ENCODE measurements around the gene PPCDC. TPM values are rescaled to one million over a fixed set of nuclear protein-coding genes. Genes with fewer than 3 reads are reported as not detected.

PPCDC gene
- total RNA-seq, 2 experiments from 2014 or later: 19.6 to 20.7 TPM

GRCh38 chr15:74995182-74995778 is 28.1 kb upstream of the PPCDC start, which contains the start of gene SCAMP5:
SCAMP5 (plus strand) TSS chr15:74995563; CDS start chr15:75011840, 16,277 bp downstream.
- peak; percentile 96 for DNase-seq
- H3K4me1 Mint-ChIP-seq: peaks cover 12% of the 10 kb centered on the region
- H3K36me3 Mint-ChIP-seq (ENCODE audit: low read depth): no peaks in the 10 kb centered on the region
- no peaks in the 10 kb centered on the region for H3K9me3 Mint-ChIP-seq
- CTCF ChIA-PET: interaction anchor here (0.5 to 1.9 kb wide), 10 partner anchors 9 to 332 kb away, joined by 3 to 7 read pairs (median 3); partner anchors contain the start of gene RPP25
- peak within 1 kb of the TSS; percentile 59 for H3K27ac Mint-ChIP-seq
- H3K27me3 Mint-ChIP-seq: peaks cover 26% of the 10 kb centered on the region
- H3K4me3 Mint-ChIP-seq: peak within 1 kb of the TSS; percentile 79
- POLR2A ChIA-PET: interaction anchor here (0.8 kb wide), 1 partner anchor 28 kb away, joined by 3 read pairs; the partner anchor contains the start of gene PPCDC

GRCh38 chr15:74995779-74996765 is 27.3 kb upstream of the PPCDC start:
- H3K27ac Mint-ChIP-seq: no peak overlapping the region
- H3K36me3 Mint-ChIP-seq (ENCODE audit: low read depth): no peaks in the 10 kb centered on the region
- POLR2A ChIA-PET: no interaction called here
- H3K27me3 Mint-ChIP-seq: peaks cover 22% of the 10 kb centered on the region
- CTCF ChIA-PET: interaction anchor here (0.8 to 1.9 kb wide), 7 partner anchors 9 to 224 kb away, joined by 3 to 7 read pairs (median 3); partner anchors contain the start of gene RPP25
- DNase-seq: no peak
- peaks cover 12% of the 10 kb centered on the region for H3K4me1 Mint-ChIP-seq
- H3K9me3 Mint-ChIP-seq: no peaks in the 10 kb centered on the region
- H3K4me3 Mint-ChIP-seq: peak overlapping the region; percentile 79

- Mint-ChIP-seq H3K27ac (no peak overlapping the region), H3K36me3 (ENCODE audit: low read depth) (no peaks in the 10 kb centered on the region), H3K27me3 (peaks cover 20% of the 10 kb centered on the region), H3K4me1 (peaks cover 12% of the 10 kb centered on the region), H3K4me3 (no peak overlapping the region), H3K9me3 (no peaks in the 10 kb centered on the region)
- ChIA-PET POLR2A (no interaction called here), CTCF (interaction anchor here (1.5 kb wide), 1 partner anchor 225 kb away, joined by 3 read pairs; no protein-coding TSS in a partner anchor)
- DNase-seq: no peak
These were observed 26.2 kb upstream of the PPCDC start for GRCh38 chr15:74997141-74997540.

GRCh38 chr15:74997543-74997942 is 25.8 kb upstream of the PPCDC start:
- Mint-ChIP-seq H3K27ac (no peak overlapping the region), H3K9me3 (no peaks in the 10 kb centered on the region), H3K27me3 (peaks cover 20% of the 10 kb centered on the region), H3K4me1 (peaks cover 12% of the 10 kb centered on the region), H3K36me3 (ENCODE audit: low read depth) (no peaks in the 10 kb centered on the region), H3K4me3 (no peak overlapping the region)
- CTCF ChIA-PET: no interaction called here
- no peak for DNase-seq
- POLR2A ChIA-PET: no interaction called here

- CTCF ChIA-PET: no interaction called here
- POLR2A ChIA-PET: no interaction called here
- no peak for DNase-seq
- H3K4me3 Mint-ChIP-seq: no peak overlapping the region
- no peaks in the 10 kb centered on the region for H3K36me3 Mint-ChIP-seq (ENCODE audit: low read depth)
- peaks cover 15% of the 10 kb centered on the region for H3K27me3 Mint-ChIP-seq
- peaks cover 2% of the 10 kb centered on the region for H3K4me1 Mint-ChIP-seq
- H3K9me3 Mint-ChIP-seq: no peaks in the 10 kb centered on the region
- H3K27ac Mint-ChIP-seq: no peak overlapping the region
These were observed 22.1 kb upstream of the PPCDC start for GRCh38 chr15:75001310-75001709.

GRCh38 chr15:75002398-75002797 is 21.0 kb upstream of the PPCDC start:
- Mint-ChIP-seq H3K27me3 (peaks cover 5% of the 10 kb centered on the region), H3K36me3 (ENCODE audit: low read depth) (no peaks in the 10 kb centered on the region), H3K9me3 (no peaks in the 10 kb centered on the region), H3K4me3 (no peak overlapping the region), H3K4me1 (no peaks in the 10 kb centered on the region), H3K27ac (no peak overlapping the region)
- ChIA-PET POLR2A (no interaction called here), CTCF (interaction anchor here (0.6 kb wide), 2 partner anchors 183 to 774 kb away, joined by 3 to 4 read pairs; no protein-coding TSS in a partner anchor)
- no peak for DNase-seq

- H3K9me3 Mint-ChIP-seq: no peaks in the 10 kb centered on the region
- peaks cover 3% of the 10 kb centered on the region for H3K27me3 Mint-ChIP-seq
- H3K4me1 Mint-ChIP-seq: peaks cover 11% of the 10 kb centered on the region
- no peak overlapping the region for H3K27ac Mint-ChIP-seq
- CTCF ChIA-PET: no interaction called here
- no peak overlapping the region for H3K4me3 Mint-ChIP-seq
- POLR2A ChIA-PET: no interaction called here
- no peaks in the 10 kb centered on the region for H3K36me3 Mint-ChIP-seq (ENCODE audit: low read depth)
- no peak for DNase-seq
These were observed 16.2 kb upstream of the PPCDC start for GRCh38 chr15:75007216-75007615.

DNA sequence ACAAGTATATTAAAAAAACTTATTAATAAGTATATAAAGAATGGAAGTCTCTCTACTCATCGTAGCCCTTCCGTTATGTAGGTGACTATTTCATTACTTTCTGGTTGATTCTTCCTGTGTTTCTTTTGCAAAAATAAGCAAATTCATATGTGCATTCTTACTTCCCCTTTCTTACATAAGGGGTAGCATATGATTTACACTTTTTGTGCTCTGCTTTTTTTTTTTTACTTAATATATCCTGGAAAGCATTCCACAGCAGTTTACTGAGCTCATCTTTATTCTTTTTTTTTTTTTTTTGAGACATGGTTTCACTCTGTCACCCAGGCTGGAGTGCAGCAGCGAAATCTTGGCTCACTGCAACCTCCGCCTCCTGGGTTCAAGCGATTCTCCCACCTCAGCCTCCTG is 15.2 kb upstream of the PPCDC start:
- ChIA-PET CTCF (interaction anchor here (0.6 to 0.8 kb wide), 2 partner anchors 27 to 39 kb away, joined by 3 to 4 read pairs; no protein-coding TSS in a partner anchor), POLR2A (no interaction called here)
- no peak overlapping the region for H3K4me3 Mint-ChIP-seq
- H3K27me3 Mint-ChIP-seq: peaks cover 3% of the 10 kb centered on the region
- H3K27ac Mint-ChIP-seq: peak overlapping the region; percentile 9
- H3K9me3 Mint-ChIP-seq: no peaks in the 10 kb centered on the region
- peaks cover 11% of the 10 kb centered on the region for H3K4me1 Mint-ChIP-seq
- H3K36me3 Mint-ChIP-seq (ENCODE audit: low read depth): no peaks in the 10 kb centered on the region
- no peak for DNase-seq

DNA sequence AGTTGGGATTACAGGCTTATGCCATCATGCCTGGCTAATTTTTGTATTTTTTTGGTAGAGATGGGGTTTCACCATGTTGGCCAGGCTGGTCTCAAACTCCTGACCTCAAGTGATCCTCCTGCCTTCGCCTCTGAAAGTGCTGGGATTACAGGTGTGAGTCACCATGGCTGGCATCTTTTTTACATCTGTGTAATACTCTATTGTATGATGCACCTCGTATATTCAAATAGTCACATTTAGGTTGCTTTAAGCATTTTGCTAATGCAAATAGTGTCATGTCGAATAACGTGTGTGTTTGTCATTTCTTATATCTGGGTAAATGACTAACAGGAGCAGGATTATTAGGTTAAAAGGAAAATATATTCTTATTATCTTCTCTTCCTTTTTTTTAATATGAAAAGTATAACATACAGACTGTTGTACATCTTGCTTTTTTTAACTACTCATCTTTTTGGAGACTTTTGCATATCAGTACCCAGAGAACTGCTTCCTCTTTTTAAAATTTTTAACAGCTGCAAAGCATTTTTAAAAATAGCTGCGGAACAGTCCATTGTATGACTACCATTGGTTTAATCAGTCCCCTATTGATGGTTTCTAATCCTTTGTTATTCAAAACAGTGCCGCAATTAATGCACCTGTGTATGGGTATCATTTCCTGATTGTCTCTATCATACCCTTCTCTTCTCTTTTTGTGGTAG is 14.6 kb upstream of the PPCDC start:
- H3K9me3 Mint-ChIP-seq: no peaks in the 10 kb centered on the region
- no peak for DNase-seq
- H3K4me3 Mint-ChIP-seq: no peak overlapping the region
- H3K4me1 Mint-ChIP-seq: peaks cover 11% of the 10 kb centered on the region
- H3K27ac Mint-ChIP-seq: peak overlapping the region; percentile 9
- CTCF ChIA-PET: no interaction called here
- H3K36me3 Mint-ChIP-seq (ENCODE audit: low read depth): no peaks in the 10 kb centered on the region
- POLR2A ChIA-PET: no interaction called here
- H3K27me3 Mint-ChIP-seq: peaks cover 3% of the 10 kb centered on the region

- no peak for DNase-seq
- CTCF ChIA-PET: no interaction called here
- Mint-ChIP-seq H3K36me3 (ENCODE audit: low read depth) (no peaks in the 10 kb centered on the region), H3K4me1 (no peaks in the 10 kb centered on the region), H3K9me3 (no peaks in the 10 kb centered on the region), H3K4me3 (no peak overlapping the region), H3K27me3 (no peaks in the 10 kb centered on the region), H3K27ac (no peak overlapping the region)
- POLR2A ChIA-PET: no interaction called here
These were observed 7.0 kb upstream of the PPCDC start for GRCh38 chr15:75016431-75016830.

GRCh38 chr15:75019916-75020315 is 3.5 kb upstream of the PPCDC start:
- Mint-ChIP-seq H3K27ac (no peak overlapping the region), H3K4me1 (peaks cover 15% of the 10 kb centered on the region), H3K9me3 (no peaks in the 10 kb centered on the region), H3K36me3 (ENCODE audit: low read depth) (peaks cover 2% of the 10 kb centered on the region), H3K4me3 (no peak overlapping the region), H3K27me3 (no peaks in the 10 kb centered on the region)
- ChIA-PET CTCF (interaction anchor here (1.3 kb wide), 1 partner anchor 118 kb away, joined by 3 read pairs; no protein-coding TSS in a partner anchor), POLR2A (no interaction called here)
- no peak for DNase-seq

DNA sequence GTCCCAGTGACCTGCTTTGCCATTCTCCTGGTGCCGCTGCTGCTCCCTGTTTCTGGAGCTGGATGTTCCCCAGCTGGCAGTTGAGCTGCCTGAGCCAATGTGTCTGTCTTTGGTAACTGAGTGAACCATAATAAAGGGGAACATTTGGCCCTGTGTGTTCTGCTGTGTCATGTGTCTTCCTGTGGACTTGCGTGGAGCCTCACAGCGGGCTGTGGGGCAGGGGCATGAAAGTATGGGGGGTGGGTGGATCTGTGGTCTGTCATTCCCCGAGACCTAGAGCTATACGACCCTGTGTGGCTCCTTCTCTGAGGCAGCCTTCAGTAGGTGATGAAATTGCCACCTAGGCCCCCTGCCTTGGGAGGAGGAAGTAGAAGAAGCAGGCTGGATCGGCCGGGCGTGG is 2.0 kb upstream of the PPCDC start:
- ChIA-PET CTCF (interaction anchor here (1.3 to 1.5 kb wide), 2 partner anchors 8 to 180 kb away, joined by 3 to 4 read pairs; partner anchors contain the start of gene C15orf39), POLR2A (no interaction called here)
- H3K27ac Mint-ChIP-seq: no peak overlapping the region
- H3K27me3 Mint-ChIP-seq: no peaks in the 10 kb centered on the region
- no peak overlapping the region for H3K4me3 Mint-ChIP-seq
- DNase-seq: no peak
- H3K36me3 Mint-ChIP-seq (ENCODE audit: low read depth): peaks cover 5% of the 10 kb centered on the region
- no peaks in the 10 kb centered on the region for H3K9me3 Mint-ChIP-seq
- peaks cover 28% of the 10 kb centered on the region for H3K4me1 Mint-ChIP-seq

Data from activated CD4-positive, alpha-beta T cell treated with anti-CD3 and anti-CD28 coated beads, Interleukin-2, amount 10 ng/mL, durations not matched to agents 7 days and 5 days (primary cell).